Measurements from ENCODE around the gene NRXN3. TPM values are rescaled to one million over a fixed set of nuclear protein-coding genes. Genes with fewer than 3 reads are reported as not detected.

The NRXN3 gene
- total RNA-seq, 1 experiment from 2014 or later: 0.23 TPM

GRCh38 chr14:78242086-78242485 lies 71.9 kb downstream of the NRXN3 start:
- no peak for DNase-seq (ENCODE audit: low read depth)

GRCh38 chr14:78243187-78243586 lies 73.0 kb downstream of the NRXN3 start:
- DNase-seq (ENCODE audit: low read depth): no peak

- no peak for DNase-seq (ENCODE audit: low read depth)
Observed at GRCh38 chr14:78245238-78245637, 75.1 kb downstream of the NRXN3 start.

GRCh38 chr14:78248501-78249090 lies 78.4 kb downstream of the NRXN3 start:
- DNase-seq (ENCODE audit: low read depth): no peak

- DNase-seq (ENCODE audit: low read depth): no peak
Observed at GRCh38 chr14:78251308-78251707, 81.1 kb downstream of the NRXN3 start.

GRCh38 chr14:78253986-78254385 lies 83.8 kb downstream of the NRXN3 start:
- DNase-seq (ENCODE audit: low read depth): peak; percentile 0

- no peak for DNase-seq (ENCODE audit: low read depth)
Observed at GRCh38 chr14:78254911-78255461, 84.8 kb downstream of the NRXN3 start.

GRCh38 chr14:78259831-78260230 lies 89.7 kb downstream of the NRXN3 start:
- no peak for DNase-seq (ENCODE audit: low read depth)

- no peak for DNase-seq (ENCODE audit: low read depth)
Observed at GRCh38 chr14:78278464-78279250, 108.5 kb downstream of the NRXN3 start.

GRCh38 chr14:78282437-78282836 lies 112.3 kb downstream of the NRXN3 start:
- no peak for DNase-seq (ENCODE audit: low read depth)

- no peak for DNase-seq (ENCODE audit: low read depth)
Observed at GRCh38 chr14:78286210-78286609, 116.0 kb downstream of the NRXN3 start.

- no peak for DNase-seq (ENCODE audit: low read depth)
Observed at GRCh38 chr14:78292003-78292402, 121.8 kb downstream of the NRXN3 start.

GRCh38 chr14:78297858-78298257 lies 127.7 kb downstream of the NRXN3 start:
- no peak for DNase-seq (ENCODE audit: low read depth)

GRCh38 chr14:78298298-78298697 lies 128.1 kb downstream of the NRXN3 start:
- DNase-seq (ENCODE audit: low read depth): no peak

GRCh38 chr14:78302841-78303240 lies 132.7 kb downstream of the NRXN3 start:
- DNase-seq (ENCODE audit: low read depth): no peak

GRCh38 chr14:78307671-78308070 lies 137.5 kb downstream of the NRXN3 start:
- no peak for DNase-seq (ENCODE audit: low read depth)

- DNase-seq (ENCODE audit: low read depth): no peak
Observed at GRCh38 chr14:78308079-78308478, 137.9 kb downstream of the NRXN3 start.

- DNase-seq (ENCODE audit: low read depth): no peak
Observed at GRCh38 chr14:78310272-78310671, 140.1 kb downstream of the NRXN3 start.

- no peak for DNase-seq (ENCODE audit: low read depth)
Observed at GRCh38 chr14:78313499-78313898, 143.3 kb downstream of the NRXN3 start.

- no peak for DNase-seq (ENCODE audit: low read depth)
Observed at GRCh38 chr14:78314484-78314883, 144.3 kb downstream of the NRXN3 start.

- no peak for DNase-seq (ENCODE audit: low read depth)
Observed at GRCh38 chr14:78316052-78316451, 145.9 kb downstream of the NRXN3 start.

GRCh38 chr14:78316786-78317185 lies 146.6 kb downstream of the NRXN3 start:
- no peak for DNase-seq (ENCODE audit: low read depth)

GRCh38 chr14:78319406-78319805 lies 149.2 kb downstream of the NRXN3 start:
- no peak for DNase-seq (ENCODE audit: low read depth)

All from LHCN-M2 (cell line).